ENCODE results near the gene COL20A1. TPM values are rescaled to one million over a fixed set of nuclear protein-coding genes. Genes with fewer than 3 reads are reported as not detected.

Gene COL20A1
- total and polyA plus RNA-seq, 2 of the 13 experiments (the other 11 are each of a cell fraction or from before 2014, with no cell fraction given): not detected

- no peak for TF ChIP-seq HMG20A (CRISPR knock-in tag; IDR thresholded peaks at IDR 0.05; ENCODE audit: borderline replicate concordance)
- peak; percentile 97 for TF ChIP-seq ZFX (CRISPR knock-in tag; IDR thresholded peaks at IDR 0.05; ENCODE audit: low read depth)
- TF ChIP-seq, protein P1, sequence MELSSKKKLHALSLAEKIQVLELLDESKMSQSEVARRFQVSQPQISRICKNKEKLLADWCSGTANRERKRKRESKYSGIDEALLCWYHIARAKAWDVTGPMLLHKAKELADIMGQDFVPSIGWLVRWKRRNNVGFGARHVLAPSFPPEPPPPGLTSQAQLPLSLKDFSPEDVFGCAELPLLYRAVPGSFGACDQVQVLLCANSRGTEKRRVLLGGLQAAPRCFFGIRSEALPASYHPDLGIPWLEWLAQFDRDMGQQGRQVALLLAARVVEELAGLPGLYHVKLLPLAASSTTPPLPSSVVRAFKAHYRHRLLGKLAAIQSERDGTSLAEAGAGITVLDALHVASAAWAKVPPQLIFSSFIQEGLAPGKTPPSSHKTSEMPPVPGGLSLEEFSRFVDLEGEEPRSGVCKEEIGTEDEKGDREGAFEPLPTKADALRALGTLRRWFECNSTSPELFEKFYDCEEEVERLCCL (CRISPR knock-in tag; IDR thresholded peaks at IDR 0.05; ENCODE audit: borderline replicate concordance): no peak; the same call in 1 of the 2 replicates
- no peak for TF ChIP-seq THYN1 (CRISPR knock-in tag; IDR thresholded peaks at IDR 0.05; ENCODE audit: borderline replicate concordance, low read depth)
- TF ChIP-seq, protein P2, sequence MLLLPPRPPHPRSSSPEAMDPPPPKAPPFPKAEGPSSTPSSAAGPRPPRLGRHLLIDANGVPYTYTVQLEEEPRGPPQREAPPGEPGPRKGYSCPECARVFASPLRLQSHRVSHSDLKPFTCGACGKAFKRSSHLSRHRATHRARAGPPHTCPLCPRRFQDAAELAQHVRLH (CRISPR knock-in tag; IDR thresholded peaks at IDR 0.05; ENCODE audit: borderline replicate concordance, low read depth): no peak; the same call in 1 of the 2 replicates
- peak; percentile 62; the same call in 1 of the 2 replicates for TF ChIP-seq ZNF776 (CRISPR knock-in tag; IDR thresholded peaks at IDR 0.05)
- TF ChIP-seq PCBP1 (IDR thresholded peaks at IDR 0.05; ENCODE audit: borderline replicate concordance, low read depth, low read length): 0 out of 2 replicates have a peak, but pooled peaks have one; percentile 46
- peak; percentile 68 for TF ChIP-seq MAZ (IDR thresholded peaks at IDR 0.05; ENCODE audit: borderline replicate concordance, low read depth, low read length)
- peak; percentile 89 for TF ChIP-seq MAZ (CRISPR knock-in tag; IDR thresholded peaks at IDR 0.05; ENCODE audit: low read depth)
- TF ChIP-seq SMC3 (IDR thresholded peaks at IDR 0.05; ENCODE audit: low read length): no peak
- TF ChIP-seq, protein P3, sequence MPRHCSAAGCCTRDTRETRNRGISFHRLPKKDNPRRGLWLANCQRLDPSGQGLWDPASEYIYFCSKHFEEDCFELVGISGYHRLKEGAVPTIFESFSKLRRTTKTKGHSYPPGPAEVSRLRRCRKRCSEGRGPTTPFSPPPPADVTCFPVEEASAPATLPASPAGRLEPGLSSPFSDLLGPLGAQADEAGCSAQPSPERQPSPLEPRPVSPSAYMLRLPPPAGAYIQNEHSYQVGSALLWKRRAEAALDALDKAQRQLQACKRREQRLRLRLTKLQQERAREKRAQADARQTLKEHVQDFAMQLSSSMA (CRISPR knock-in tag; IDR thresholded peaks at IDR 0.05): no peak
- peak; percentile 55; the same call in 1 of the 2 replicates for TF ChIP-seq CAMTA2 (CRISPR knock-in tag; IDR thresholded peaks at IDR 0.05; ENCODE audit: borderline replicate concordance)
- peak; percentile 56 for TF ChIP-seq FOSL2 (CRISPR knock-in tag; IDR thresholded peaks at IDR 0.05)
- no peak for TF ChIP-seq ATAD3A (CRISPR knock-in tag; IDR thresholded peaks at IDR 0.05)
- TF ChIP-seq JUN (CRISPR knock-in tag; IDR thresholded peaks at IDR 0.05): no peak
- peak; percentile 90 for TF ChIP-seq KMT2B (CRISPR knock-in tag; IDR thresholded peaks at IDR 0.05)
- peak; percentile 90; the same call in 1 of the 2 replicates for TF ChIP-seq ZZZ3 (CRISPR knock-in tag; IDR thresholded peaks at IDR 0.05; ENCODE audit: borderline replicate concordance)
- peak; percentile 84; the same call in 1 of the 2 replicates for TF ChIP-seq TFDP1 (CRISPR knock-in tag; IDR thresholded peaks at IDR 0.05; ENCODE audit: borderline replicate concordance)
- no peak; the same call in 1 of the 2 replicates for TF ChIP-seq ZNF777 (CRISPR knock-in tag; IDR thresholded peaks at IDR 0.05)
- TF ChIP-seq ZMAT5 (CRISPR knock-in tag; IDR thresholded peaks at IDR 0.05; ENCODE audit: borderline replicate concordance, low read depth): no peak
- peak; percentile 79 for TF ChIP-seq ZNF253 (CRISPR knock-in tag; IDR thresholded peaks at IDR 0.05; ENCODE audit: borderline replicate concordance)
- peak; percentile 66 for TF ChIP-seq ZNF768 (CRISPR knock-in tag; IDR thresholded peaks at IDR 0.05)
Measured at GRCh38 chr20:63272105-63273058, 20.6 kb upstream of the COL20A1 start, which contains the start of gene ARFGAP1 (continued).
